GM19328 (cell line): ENCODE measurements around the gene RPTOR.

ENCODE experiments used
- ATAC-seq: cut with Tn5 transposase; IDR thresholded peaks from one replicate; pipeline ENCODE4 v1.9.1; 2021; ENCODE audit warnings: mild to moderate bottlenecking, moderate library complexity; ENCODE audit not compliant: unreplicated experiment

Gene RPTOR

DNA sequence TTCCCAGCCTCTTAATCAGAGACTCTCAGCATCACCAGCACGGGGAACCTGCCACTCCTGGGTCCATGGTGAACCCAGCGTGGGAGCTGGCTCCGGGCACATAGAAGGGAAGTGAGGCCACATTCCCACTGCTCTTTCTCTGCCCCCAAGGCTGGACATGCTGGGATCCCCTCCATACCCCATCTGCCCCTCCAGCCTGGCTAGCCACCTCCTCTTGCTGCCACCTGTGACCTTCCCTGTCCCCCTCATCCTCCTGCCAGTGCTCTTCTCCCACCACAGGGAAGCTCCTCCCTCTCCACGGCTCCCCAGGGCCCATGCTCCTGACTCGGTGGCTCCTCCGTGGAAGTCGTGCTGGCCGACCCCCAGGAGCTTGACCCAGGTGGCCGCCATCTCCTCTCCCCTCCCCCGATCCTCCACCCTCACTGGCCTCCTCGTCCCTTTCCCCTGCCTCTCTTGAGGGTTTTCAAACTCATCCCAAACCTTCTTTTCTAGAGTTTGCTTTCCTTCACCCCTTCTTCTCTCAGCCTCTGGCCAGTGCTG is 307.9 kb downstream of the RPTOR start:
- no peak for ATAC-seq

DNA sequence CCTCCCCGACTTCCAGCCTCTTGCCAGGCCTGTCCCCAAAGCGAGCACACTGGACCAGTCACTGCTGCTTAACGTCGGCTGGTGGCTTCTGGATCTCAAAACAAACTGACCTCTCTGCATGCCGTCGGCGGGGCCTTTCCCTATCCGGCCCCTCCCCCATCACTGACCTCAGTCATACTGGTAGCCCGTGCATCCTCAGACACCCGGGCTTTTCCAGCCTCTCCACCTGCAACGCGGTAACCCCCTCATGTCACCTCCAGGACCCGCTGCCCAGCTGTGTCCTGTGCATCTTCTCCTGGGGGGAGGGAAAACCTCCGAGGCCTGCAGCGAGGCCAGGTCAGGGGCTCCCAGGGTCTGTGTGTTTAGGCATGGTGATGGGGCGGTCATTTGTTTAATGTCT is 308.4 kb downstream of the RPTOR start:
- no peak for ATAC-seq

DNA sequence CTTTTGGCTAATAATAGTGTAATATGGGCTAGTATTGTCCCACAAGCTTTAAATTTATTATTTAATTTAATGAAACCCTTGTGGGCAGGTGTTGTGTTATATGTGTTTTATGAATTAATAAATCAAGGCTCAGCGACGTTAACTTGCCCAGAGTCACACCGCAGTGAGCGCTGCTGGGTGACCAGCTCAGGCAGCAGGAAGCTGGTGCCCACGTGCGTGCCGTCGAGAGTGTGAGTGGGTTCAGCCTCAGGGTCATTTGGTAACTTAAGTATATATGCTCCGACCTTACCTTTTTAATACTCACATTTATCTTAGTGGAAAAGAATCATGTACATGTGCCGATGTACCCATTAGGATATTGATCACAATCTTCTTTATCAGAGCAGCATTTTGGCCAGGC is 309.6 kb downstream of the RPTOR start:
- no peak for ATAC-seq

GRCh38 chr17:80855196-80855947 is 310.7 kb downstream of the RPTOR start:
- ATAC-seq: no peak

DNA sequence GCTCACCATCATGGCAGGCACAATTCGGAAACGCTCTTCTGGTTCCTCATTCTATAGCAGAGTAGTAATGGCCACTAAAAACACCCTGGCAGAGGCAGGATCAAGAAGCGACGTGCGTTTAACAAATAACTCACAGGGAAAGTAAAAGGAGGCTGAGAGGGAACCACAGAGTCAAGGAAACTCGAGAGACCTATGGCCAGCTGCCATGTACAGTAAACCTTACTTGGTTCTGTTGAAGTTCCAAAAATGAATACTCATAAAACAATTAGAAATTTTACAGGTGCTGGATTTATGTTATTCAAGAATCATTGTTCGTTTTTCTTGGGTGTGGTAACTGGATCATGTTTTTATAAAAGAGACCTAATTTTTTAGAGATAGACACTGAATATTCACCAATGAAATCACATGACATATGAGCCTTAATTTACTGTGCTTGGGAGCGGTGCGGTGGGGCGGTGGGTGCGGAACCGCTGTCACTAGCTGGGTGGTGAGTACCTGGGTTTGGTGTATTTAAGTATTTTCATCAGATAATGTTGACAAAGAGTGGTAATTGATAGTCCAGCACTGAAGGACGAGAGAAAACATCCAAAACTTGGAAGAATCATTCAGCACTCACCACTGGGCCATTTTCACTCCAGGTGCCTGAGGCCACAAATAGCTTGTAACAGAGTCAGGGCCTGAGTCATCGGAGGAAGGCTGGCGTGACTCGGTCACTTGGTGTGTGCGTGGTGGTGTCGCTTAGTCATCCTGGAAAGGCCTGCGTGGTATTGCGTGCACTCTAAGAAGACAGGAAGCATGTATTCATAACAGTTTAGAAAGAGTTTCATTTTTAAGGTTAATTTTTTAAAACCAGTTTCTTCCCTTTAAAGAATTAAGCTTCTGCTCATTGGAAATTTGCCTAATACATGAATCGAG is 311.6 kb downstream of the RPTOR start:
- no peak for ATAC-seq

DNA sequence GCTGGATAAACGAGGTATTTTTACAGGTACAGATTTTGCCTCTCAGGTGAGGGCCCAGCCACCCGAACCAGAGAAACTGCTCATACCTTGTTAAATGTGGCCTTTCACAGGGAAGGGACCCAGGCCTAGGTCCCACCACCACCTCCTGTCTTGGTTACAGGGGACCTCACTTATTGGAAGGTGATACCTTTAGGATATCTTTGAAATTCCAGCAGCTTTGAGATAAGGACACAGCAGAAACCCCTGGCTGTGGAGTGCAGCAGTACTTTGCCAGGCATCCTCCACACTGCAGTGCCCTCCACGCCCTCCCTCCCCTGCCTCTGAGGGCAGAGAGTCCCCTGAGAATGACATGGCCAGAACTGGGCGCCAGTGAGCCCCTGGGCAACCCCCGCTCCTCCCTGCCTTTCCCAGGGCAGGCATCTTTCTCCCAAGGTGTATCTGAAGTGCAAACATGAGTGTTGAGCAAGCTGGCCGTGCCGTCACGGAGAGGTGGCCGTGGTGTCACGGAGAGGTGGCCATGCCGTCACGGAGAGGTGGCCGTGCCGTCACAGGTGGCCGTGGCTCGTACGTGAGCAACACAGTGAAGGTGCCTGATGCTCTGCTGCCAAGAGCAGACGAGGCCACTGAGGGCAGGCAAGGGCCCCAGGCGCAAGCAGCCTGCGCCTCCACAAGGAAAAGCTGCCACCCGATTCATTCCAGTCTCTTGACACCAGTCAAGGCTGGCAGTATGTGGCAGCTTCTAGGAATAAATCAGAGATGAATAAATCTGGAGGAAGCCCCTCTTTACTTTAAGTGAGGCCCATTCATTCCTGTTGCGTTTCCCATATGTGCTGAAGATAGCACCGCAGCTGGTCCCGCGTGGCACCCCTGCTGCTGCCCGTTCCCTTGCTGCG is 312.5 kb downstream of the RPTOR start:
- ATAC-seq: no peak

GRCh38 chr17:80857756-80858171 is 313.1 kb downstream of the RPTOR start:
- no peak for ATAC-seq

DNA sequence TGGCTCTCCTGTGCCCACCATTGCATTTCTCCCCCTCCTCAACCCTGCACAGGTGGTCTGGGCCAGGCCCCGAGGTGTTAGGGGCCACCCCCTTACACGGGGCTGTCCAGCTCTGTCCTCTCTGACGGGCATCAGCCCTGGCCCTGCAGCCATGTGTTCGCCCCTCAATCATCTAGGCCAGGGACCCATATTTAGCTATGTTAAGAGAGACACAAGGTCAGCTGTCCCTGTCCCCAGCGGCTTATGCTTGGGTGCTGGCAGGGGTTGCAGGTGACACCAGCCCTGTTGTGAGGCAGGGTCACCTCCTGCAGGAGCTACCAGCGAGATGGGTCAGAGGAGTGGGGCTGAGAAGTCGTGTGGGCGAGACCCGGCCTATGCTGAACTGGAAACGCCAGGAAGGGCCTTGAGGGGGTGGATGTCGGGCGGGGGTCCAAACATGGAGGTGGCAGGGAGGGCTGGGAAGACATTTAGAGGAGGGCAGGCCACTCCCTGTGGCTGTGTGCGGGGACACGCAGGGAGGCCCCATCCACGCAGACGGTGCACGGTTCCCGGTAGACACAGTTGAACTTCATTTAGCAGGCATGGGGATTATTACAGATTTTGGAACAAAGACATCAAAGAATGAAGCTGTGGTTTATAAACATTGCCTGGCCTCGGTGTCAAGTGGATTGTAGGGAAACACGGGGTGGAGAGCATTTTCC is 313.8 kb downstream of the RPTOR start:
- no peak for ATAC-seq

GRCh38 chr17:80859002-80859941 is 314.6 kb downstream of the RPTOR start:
- ATAC-seq: no peak

GRCh38 chr17:80860101-80860671 is 315.5 kb downstream of the RPTOR start:
- no peak for ATAC-seq

DNA sequence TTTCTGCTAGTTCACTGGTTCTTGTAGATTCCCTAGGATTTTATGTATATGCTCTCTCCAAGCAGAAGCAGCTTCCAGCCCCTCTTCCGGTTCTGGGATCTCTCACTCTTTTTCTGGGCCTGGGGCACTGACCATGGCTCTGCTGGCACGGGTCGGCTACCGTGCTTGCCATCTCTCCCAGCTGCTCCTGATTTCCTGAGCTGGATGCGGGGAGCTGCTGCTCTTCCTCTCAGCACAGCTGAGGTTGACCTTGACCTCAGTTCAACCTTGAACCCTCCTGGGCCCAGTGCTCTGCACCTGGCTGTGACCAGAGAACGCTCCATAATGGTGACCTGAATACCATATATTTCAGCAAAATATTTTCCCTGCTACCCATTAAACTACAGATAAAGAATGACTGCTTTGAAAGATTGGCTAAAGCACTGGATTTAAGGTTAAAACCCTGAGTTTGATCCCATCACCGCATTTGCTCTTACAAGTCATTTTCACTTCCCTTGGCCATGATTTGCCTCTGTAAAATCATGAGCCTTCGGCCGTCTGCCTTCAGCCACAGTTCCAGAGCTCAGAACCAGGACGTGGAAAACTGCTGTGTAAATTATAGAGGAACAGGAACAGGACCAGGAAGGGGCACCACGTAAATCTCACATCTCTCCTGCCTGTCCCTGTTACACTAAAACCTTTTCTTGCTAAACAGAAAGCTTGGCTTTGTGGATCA is 316.2 kb downstream of the RPTOR start:
- no peak for ATAC-seq

DNA sequence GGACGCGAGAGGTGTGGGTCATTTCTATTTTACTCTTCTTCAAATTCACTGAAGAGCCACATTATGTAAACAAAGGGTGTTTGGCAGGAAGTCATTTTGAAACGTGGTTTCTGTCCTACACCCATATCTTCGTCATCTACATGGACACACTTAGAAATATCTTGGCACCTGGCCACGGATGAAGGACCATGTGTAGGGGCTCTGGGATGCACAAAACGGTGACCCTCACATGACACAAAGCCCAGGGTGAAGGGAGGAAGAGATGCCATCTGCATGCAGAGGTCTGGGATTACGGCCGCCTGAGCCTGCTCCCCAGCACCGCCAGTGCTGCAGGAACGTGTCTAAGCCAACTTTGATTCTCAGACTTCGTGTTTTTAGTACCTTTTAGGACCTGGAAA is 316.8 kb downstream of the RPTOR start:
- ATAC-seq: no peak

- ATAC-seq: no peak
Observed at GRCh38 chr17:80861892-80862291, 317.3 kb downstream of the RPTOR start.

GRCh38 chr17:80862481-80862961 is 317.9 kb downstream of the RPTOR start:
- no peak for ATAC-seq

DNA sequence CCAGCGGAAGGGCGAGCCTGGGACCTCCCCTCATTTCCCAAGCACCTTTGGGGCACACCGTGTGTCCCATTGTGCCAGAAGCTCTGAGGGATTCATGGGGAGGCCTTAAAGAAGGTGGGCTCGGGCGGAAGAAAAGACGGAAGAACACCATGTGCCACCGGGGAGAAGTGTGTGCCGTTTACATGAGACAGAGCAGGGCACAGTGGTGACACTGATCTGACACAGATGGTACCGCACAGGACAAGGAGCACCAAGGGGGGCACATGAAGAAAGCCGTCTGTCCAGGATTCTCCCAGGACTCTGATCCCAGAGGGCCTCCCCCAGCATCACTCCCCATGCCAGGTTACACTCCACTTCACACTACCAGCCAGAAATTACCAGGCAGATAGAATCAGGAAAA is 318.3 kb downstream of the RPTOR start:
- ATAC-seq: no peak

DNA sequence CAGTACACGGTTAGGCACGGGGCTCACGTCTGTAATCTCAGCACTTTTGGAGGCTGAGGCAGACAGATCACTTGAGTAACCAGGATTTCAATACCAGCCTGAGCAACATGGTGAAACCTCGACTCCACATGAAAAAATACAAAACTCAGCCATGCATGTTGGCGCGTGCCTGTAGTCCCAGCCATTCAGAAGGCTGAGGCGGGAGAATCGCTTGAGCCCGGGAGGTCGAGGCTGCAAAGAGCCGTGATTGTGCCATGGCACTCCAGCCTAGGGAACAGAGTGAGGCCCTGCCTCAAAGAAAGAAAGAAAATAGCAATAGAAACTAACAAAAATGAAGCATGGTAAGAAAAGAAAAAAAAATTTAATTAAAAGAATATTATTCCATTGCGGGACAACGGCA is 319.0 kb downstream of the RPTOR start:
- no peak for ATAC-seq

DNA sequence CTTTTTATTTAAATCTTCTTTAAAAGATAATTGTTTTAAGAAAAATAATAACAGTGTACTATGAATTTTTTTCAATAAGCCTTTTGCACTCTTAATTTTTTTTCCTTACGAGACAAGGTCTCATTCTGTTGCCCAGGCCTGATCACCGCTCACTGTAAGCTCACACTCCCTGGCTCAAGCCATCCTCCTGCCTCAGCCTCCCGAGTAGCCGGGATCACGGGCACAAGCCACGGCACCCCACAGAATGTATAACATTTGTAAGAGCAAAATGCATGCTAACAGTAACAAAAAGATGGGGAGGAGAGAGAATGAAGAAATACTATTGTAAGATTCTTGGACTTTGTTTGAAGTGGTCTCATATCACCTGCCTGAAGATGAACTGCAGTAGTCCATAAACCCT is 320.1 kb downstream of the RPTOR start:
- no peak for ATAC-seq
